GM18868 (cell line): ENCODE results near the gene ACTR5.

Source experiments
- ATAC-seq: cut with Tn5 transposase; IDR thresholded peaks from one replicate; pipeline ENCODE4 v1.9.1; 2021; ENCODE audit warnings: mild to moderate bottlenecking, moderate library complexity; ENCODE audit not compliant: unreplicated experiment

Gene ACTR5

GRCh38 chr20:38748097-38748860 lies at the start of gene ACTR5:
TSS of gene ACTR5 (plus strand) at chr20:38748460. CDS start at chr20:38748479, 19 bp downstream.
- ATAC-seq: peak; percentile 85

- no peak for ATAC-seq
Observed at GRCh38 chr20:38698541-38698940, 49.7 kb upstream of the ACTR5 start.

- no peak for ATAC-seq
Observed at GRCh38 chr20:38700141-38700540, 48.1 kb upstream of the ACTR5 start.

- ATAC-seq: no peak
Observed at GRCh38 chr20:38700926-38701325, 47.3 kb upstream of the ACTR5 start.

GRCh38 chr20:38703526-38703925 lies 44.7 kb upstream of the ACTR5 start:
- ATAC-seq: no peak

- ATAC-seq: no peak
Observed at GRCh38 chr20:38704136-38704535, 44.1 kb upstream of the ACTR5 start.

- no peak for ATAC-seq
Observed at GRCh38 chr20:38706509-38706908, 41.8 kb upstream of the ACTR5 start.

GRCh38 chr20:38714308-38714707 lies 34.0 kb upstream of the ACTR5 start:
- no peak for ATAC-seq

GRCh38 chr20:38715646-38716045 lies 32.6 kb upstream of the ACTR5 start:
- no peak for ATAC-seq

- ATAC-seq: no peak
Observed at GRCh38 chr20:38722683-38723016, 25.6 kb upstream of the ACTR5 start.

- no peak for ATAC-seq
Observed at GRCh38 chr20:38723017-38723847, 25.0 kb upstream of the ACTR5 start.

- ATAC-seq: no peak
Observed at GRCh38 chr20:38723848-38724625, 24.2 kb upstream of the ACTR5 start, which contains the start of gene SLC32A1. TSS of gene SLC32A1 (plus strand) at chr20:38724486. CDS start at chr20:38724725, 239 bp downstream.

- no peak for ATAC-seq
Observed at GRCh38 chr20:38724626-38725147, 23.6 kb upstream of the ACTR5 start.

GRCh38 chr20:38725148-38725901 lies 22.9 kb upstream of the ACTR5 start:
- ATAC-seq: no peak

GRCh38 chr20:38725931-38726803 lies 22.1 kb upstream of the ACTR5 start:
- no peak for ATAC-seq

GRCh38 chr20:38726804-38727606 lies 21.3 kb upstream of the ACTR5 start:
- ATAC-seq: no peak

GRCh38 chr20:38727607-38728190 lies 20.6 kb upstream of the ACTR5 start:
- no peak for ATAC-seq

GRCh38 chr20:38728191-38728781 lies 20.0 kb upstream of the ACTR5 start:
- ATAC-seq: no peak
